ENCODE data around the gene WDCP. TPM values are rescaled to one million over a fixed set of nuclear protein-coding genes. Genes with fewer than 3 reads are reported as not detected.

Gene WDCP
- total RNA-seq, 1 donor from 2014 or later: 5.2 TPM

- H3K4me1 ChIP-seq: no peaks in the 10 kb centered on the region
- TF ChIP-seq POLR2AphosphoS5 (IDR thresholded peaks at IDR 0.05; ENCODE audit: insufficient read depth in 1 of 2, low read depth in 1 of 2): no peak
- no peak for TF ChIP-seq CTCF (IDR thresholded peaks at IDR 0.05)
- TF ChIP-seq POLR2A (IDR thresholded peaks at IDR 0.05): no peak
- no peak overlapping the region for H3K27ac ChIP-seq
- no peaks in the 10 kb centered on the region for H3K36me3 ChIP-seq
- no peaks in the 10 kb centered on the region for H3K9me3 ChIP-seq
- no peak for DNase-seq (ENCODE audit: extremely low spot score in 2 of 2)
- H3K27me3 ChIP-seq: no peaks in the 10 kb centered on the region
- intact Hi-C loops (cut with DNase I): no loop called here
- H3K4me3 ChIP-seq: no peak overlapping the region
Observed at GRCh38 chr2:24058564-24059271, 11.5 kb upstream of the WDCP start.

- Histone ChIP-seq H3K9me3 (no peaks in the 10 kb centered on the region), H3K36me3 (no peaks in the 10 kb centered on the region), H3K27me3 (no peaks in the 10 kb centered on the region), H3K4me1 (peaks cover under 1% of the 10 kb centered on the region), H3K27ac (no peak overlapping the region), H3K4me3 (no peak overlapping the region)
- no peak for DNase-seq (ENCODE audit: extremely low spot score in 2 of 2)
- intact Hi-C loops (cut with DNase I): no loop called here
- TF ChIP-seq POLR2AphosphoS5 (IDR thresholded peaks at IDR 0.05; ENCODE audit: insufficient read depth in 1 of 2, low read depth in 1 of 2): no peak
- no peak for TF ChIP-seq POLR2A (IDR thresholded peaks at IDR 0.05)
- no peak for TF ChIP-seq CTCF (IDR thresholded peaks at IDR 0.05)
Observed at GRCh38 chr2:24055750-24056149, 8.6 kb upstream of the WDCP start.

- H3K4me1 ChIP-seq: peaks cover 11% of the 10 kb centered on the region
- no peak overlapping the region for H3K4me3 ChIP-seq
- no peaks in the 10 kb centered on the region for H3K36me3 ChIP-seq
- H3K27ac ChIP-seq: no peak overlapping the region
- DNase-seq (ENCODE audit: extremely low spot score in 2 of 2): no peak
- no peak for TF ChIP-seq POLR2AphosphoS5 (IDR thresholded peaks at IDR 0.05; ENCODE audit: insufficient read depth in 1 of 2, low read depth in 1 of 2)
- H3K9me3 ChIP-seq: no peaks in the 10 kb centered on the region
- intact Hi-C loops (cut with DNase I): no loop called here
- H3K27me3 ChIP-seq: no peaks in the 10 kb centered on the region
Observed at GRCh38 chr2:24054366-24055010, 7.3 kb upstream of the WDCP start.

DNA sequence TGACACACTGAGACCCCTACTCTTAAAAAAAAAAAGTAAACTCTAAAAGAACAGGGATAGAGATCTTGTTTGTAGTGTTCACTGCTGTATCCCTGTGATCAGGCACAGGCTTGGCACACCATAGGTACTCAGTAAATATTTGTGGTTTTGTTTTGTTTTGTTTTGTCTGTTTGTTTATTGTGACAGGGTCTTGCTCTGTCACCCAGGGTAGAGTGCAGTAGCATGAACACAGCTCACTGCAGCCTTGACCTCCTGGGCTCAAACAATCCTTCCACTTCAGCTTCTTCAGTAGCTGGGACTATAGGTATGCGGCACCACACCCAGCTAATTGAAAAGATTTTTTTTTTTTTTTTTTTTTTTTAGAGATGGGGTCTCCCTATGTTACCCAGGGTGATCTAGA, 5.8 kb upstream of the WDCP start:
- H3K4me1 ChIP-seq: peaks cover 20% of the 10 kb centered on the region
- H3K27ac ChIP-seq: no peak overlapping the region
- no peak overlapping the region for H3K4me3 ChIP-seq
- no peaks in the 10 kb centered on the region for H3K9me3 ChIP-seq
- TF ChIP-seq CTCF (IDR thresholded peaks at IDR 0.05): no peak
- no peak for TF ChIP-seq POLR2A (IDR thresholded peaks at IDR 0.05)
- no peak for TF ChIP-seq POLR2AphosphoS5 (IDR thresholded peaks at IDR 0.05; ENCODE audit: insufficient read depth in 1 of 2, low read depth in 1 of 2)
- intact Hi-C loops (cut with DNase I): no loop called here
- H3K27me3 ChIP-seq: no peaks in the 10 kb centered on the region
- no peak for DNase-seq (ENCODE audit: extremely low spot score in 2 of 2)
- H3K36me3 ChIP-seq: no peaks in the 10 kb centered on the region

DNA sequence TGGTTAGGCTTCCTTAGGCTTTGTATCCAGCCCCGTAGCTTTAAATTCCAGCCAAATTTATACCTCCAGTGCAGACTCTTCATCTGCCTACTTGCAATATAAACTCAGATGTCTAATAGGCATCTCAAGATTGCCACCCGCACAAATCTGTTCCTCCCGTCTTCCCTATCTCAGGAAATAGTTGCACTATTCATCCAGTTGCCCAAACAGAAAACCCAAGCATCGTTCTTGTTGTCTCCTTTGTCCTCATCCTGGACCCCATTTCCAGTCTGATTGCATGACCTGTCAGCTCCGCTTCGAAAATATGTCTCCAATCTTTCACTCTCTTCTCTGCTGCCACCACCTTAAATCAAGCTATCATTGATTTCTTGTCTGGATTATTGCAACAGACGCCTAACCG, 4.6 kb upstream of the WDCP start:
- TF ChIP-seq CTCF (IDR thresholded peaks at IDR 0.05) (no peak), POLR2A (IDR thresholded peaks at IDR 0.05) (no peak), POLR2AphosphoS5 (IDR thresholded peaks at IDR 0.05; ENCODE audit: insufficient read depth in 1 of 2, low read depth in 1 of 2) (no peak)
- Histone ChIP-seq H3K36me3 (no peaks in the 10 kb centered on the region), H3K9me3 (no peaks in the 10 kb centered on the region), H3K27ac (no peak overlapping the region), H3K27me3 (no peaks in the 10 kb centered on the region), H3K4me3 (no peak overlapping the region), H3K4me1 (peaks cover 24% of the 10 kb centered on the region)
- DNase-seq (ENCODE audit: extremely low spot score in 2 of 2): no peak
- intact Hi-C loops (cut with DNase I): no loop called here

All from vagina (tissue), 2 donors.